ENCODE measurements around the gene SPATA21.

DNA sequence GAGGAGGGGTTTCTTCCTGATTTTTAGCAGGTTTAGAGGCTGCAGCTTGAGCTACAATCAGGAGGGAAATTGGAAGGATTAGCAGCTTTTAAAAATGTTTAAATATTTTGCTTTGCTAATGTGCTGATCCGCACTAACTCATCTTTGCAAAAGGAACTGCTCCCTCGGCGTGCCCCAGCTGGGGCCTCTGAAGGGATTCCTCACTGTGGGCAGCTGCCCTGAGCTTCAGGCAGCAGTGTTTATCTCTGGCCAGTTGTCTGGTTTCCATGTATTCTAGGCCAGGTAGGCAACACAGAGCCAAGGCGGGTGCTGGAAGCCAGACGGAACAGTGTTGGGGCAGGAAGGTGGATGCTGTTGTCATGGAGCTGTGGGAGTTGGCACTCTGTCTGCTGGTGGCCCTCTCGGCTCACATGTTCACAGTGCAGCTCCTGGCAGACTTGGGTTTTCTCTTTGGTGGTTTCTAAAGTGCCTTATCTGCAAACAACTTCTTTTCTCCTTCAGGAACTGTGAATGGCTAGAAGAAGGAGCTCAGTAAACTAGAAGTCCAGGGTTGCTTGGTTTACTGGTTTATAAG, 22.2 kb upstream of the SPATA21 start:
- TF ChIP-seq, protein P1, sequence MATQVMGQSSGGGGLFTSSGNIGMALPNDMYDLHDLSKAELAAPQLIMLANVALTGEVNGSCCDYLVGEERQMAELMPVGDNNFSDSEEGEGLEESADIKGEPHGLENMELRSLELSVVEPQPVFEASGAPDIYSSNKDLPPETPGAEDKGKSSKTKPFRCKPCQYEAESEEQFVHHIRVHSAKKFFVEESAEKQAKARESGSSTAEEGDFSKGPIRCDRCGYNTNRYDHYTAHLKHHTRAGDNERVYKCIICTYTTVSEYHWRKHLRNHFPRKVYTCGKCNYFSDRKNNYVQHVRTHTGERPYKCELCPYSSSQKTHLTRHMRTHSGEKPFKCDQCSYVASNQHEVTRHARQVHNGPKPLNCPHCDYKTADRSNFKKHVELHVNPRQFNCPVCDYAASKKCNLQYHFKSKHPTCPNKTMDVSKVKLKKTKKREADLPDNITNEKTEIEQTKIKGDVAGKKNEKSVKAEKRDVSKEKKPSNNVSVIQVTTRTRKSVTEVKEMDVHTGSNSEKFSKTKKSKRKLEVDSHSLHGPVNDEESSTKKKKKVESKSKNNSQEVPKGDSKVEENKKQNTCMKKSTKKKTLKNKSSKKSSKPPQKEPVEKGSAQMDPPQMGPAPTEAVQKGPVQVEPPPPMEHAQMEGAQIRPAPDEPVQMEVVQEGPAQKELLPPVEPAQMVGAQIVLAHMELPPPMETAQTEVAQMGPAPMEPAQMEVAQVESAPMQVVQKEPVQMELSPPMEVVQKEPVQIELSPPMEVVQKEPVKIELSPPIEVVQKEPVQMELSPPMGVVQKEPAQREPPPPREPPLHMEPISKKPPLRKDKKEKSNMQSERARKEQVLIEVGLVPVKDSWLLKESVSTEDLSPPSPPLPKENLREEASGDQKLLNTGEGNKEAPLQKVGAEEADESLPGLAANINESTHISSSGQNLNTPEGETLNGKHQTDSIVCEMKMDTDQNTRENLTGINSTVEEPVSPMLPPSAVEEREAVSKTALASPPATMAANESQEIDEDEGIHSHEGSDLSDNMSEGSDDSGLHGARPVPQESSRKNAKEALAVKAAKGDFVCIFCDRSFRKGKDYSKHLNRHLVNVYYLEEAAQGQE (IDR thresholded peaks at IDR 0.05; ENCODE audit: insufficient read depth in 1 of 2, low read depth in 2 of 2, low read length in 2 of 2) = no peak
- TF ChIP-seq TAF1 (IDR thresholded peaks at IDR 0.05; ENCODE audit: borderline replicate concordance, insufficient read depth, low read length) (no peak), SIN3A (IDR thresholded peaks at IDR 0.05; ENCODE audit: borderline replicate concordance, insufficient read depth, low read length) (no peak), POLR2AphosphoS5 (IDR thresholded peaks at IDR 0.05; ENCODE audit: low read depth, low read length) (no peak), FOXP2 (optimal IDR thresholded peaks at IDR 0.05; ENCODE audit: borderline replicate concordance, extremely low read depth, extremely low read length, insufficient read depth) (no peak)

Measured in PFSK-1 (cell line).